SU-DHL-6 (cell line): ENCODE results near the gene RBFOX1.

Source experiments
- EZH2phosphoT487 ChIP-seq: fragments of 200-600 bp; sonication (generic), shearing (Covaris generic); conservative IDR thresholded peaks from 2 replicates; pipeline ENCODE4 v1.6.1; 2018; ENCODE audit warnings: mild to moderate bottlenecking, antibody characterized with exemption, low read length, moderate library complexity, mixed read lengths
- TF ChIP-seq, protein P1 (sequence below): fragments of 200-600 bp; sonication (generic); IDR thresholded peaks from one replicate; pipeline ENCODE4 v1.5.1; 2017; ENCODE audit warnings: antibody characterized with exemption, mild to moderate bottlenecking, low read length, moderate library complexity; ENCODE audit not compliant: insufficient read depth, poor library complexity, severe bottlenecking

GRCh38 chr16:7596308-7596707 is 263.7 kb downstream of the RBFOX1 start:
- TF ChIP-seq, protein P1, sequence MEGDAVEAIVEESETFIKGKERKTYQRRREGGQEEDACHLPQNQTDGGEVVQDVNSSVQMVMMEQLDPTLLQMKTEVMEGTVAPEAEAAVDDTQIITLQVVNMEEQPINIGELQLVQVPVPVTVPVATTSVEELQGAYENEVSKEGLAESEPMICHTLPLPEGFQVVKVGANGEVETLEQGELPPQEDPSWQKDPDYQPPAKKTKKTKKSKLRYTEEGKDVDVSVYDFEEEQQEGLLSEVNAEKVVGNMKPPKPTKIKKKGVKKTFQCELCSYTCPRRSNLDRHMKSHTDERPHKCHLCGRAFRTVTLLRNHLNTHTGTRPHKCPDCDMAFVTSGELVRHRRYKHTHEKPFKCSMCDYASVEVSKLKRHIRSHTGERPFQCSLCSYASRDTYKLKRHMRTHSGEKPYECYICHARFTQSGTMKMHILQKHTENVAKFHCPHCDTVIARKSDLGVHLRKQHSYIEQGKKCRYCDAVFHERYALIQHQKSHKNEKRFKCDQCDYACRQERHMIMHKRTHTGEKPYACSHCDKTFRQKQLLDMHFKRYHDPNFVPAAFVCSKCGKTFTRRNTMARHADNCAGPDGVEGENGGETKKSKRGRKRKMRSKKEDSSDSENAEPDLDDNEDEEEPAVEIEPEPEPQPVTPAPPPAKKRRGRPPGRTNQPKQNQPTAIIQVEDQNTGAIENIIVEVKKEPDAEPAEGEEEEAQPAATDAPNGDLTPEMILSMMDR, result no peak
- no peak for TF ChIP-seq EZH2phosphoT487
